ENCODE measurements around the gene TNK1. TPM values are rescaled to one million over a fixed set of nuclear protein-coding genes. Genes with fewer than 3 reads are reported as not detected.

Gene TNK1
- total and polyA plus RNA-seq, 4 donors = 3.7 to 8.2 (median 5.7) TPM

DNA sequence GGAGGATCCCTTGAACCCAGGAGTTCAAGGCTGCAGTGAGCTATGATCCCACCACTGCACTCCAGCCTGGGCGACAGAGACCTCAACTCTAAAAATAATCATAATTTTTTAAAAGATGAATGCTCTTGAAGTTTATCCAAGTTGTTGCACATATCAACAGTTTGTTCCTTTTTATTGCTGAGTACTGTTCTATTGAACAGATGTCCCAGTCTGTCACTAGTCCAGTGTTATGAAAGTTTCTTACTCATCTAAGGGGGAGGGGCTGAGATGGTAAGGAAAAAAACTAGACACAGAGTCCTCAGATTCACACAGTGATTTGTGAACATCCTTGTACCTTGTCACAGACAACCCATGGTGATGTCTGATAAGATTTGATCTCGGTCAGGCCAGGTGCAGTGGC, 40.7 kb upstream of the TNK1 start:
- H3K4me1 ChIP-seq (ENCODE audit: control insufficient read depth in 5 of 5, insufficient read depth in 5 of 5, low read length in 5 of 5) = peaks cover 0 to 3% (median 0%) of the 10 kb centered on the region in 5 donors
- no peak overlapping the region for H3K27ac ChIP-seq (ENCODE audit: low read depth in 1 of 2, low read length in 1 of 2)
- 84 to 88% methylated on average over 2 of the region's 2 CpGs for WGBS, 2 donors
- H3K36me3 ChIP-seq (ENCODE audit: control insufficient read depth in 4 of 4, insufficient read depth in 4 of 4, low read length in 4 of 4) = no peaks in the 10 kb centered on the region
- TF ChIP-seq, protein P1, sequence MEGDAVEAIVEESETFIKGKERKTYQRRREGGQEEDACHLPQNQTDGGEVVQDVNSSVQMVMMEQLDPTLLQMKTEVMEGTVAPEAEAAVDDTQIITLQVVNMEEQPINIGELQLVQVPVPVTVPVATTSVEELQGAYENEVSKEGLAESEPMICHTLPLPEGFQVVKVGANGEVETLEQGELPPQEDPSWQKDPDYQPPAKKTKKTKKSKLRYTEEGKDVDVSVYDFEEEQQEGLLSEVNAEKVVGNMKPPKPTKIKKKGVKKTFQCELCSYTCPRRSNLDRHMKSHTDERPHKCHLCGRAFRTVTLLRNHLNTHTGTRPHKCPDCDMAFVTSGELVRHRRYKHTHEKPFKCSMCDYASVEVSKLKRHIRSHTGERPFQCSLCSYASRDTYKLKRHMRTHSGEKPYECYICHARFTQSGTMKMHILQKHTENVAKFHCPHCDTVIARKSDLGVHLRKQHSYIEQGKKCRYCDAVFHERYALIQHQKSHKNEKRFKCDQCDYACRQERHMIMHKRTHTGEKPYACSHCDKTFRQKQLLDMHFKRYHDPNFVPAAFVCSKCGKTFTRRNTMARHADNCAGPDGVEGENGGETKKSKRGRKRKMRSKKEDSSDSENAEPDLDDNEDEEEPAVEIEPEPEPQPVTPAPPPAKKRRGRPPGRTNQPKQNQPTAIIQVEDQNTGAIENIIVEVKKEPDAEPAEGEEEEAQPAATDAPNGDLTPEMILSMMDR (IDR thresholded peaks at IDR 0.05; ENCODE audit: control extremely low read depth, extremely low read depth) = no peak
- H3K4me3 ChIP-seq = no peak overlapping the region
- no peaks in the 10 kb centered on the region for H3K9me3 ChIP-seq (ENCODE audit: control insufficient read depth in 4 of 4, insufficient read depth in 3 of 4, low read length in 3 of 4)
- H3K9ac ChIP-seq (ENCODE audit: insufficient read depth in 1 of 2, low read length in 2 of 2) = no peak overlapping the region
- peaks cover 0 to 3% (median 0%) of the 10 kb centered on the region in 3 donors for H3K27me3 ChIP-seq (ENCODE audit: control insufficient read depth in 3 of 3, insufficient read depth in 3 of 3, low read length in 2 of 3)
- DNase-seq (no peak), ATAC-seq (ENCODE audit: insufficient read depth, low FRiP score) (peak; percentile 13)

DNA sequence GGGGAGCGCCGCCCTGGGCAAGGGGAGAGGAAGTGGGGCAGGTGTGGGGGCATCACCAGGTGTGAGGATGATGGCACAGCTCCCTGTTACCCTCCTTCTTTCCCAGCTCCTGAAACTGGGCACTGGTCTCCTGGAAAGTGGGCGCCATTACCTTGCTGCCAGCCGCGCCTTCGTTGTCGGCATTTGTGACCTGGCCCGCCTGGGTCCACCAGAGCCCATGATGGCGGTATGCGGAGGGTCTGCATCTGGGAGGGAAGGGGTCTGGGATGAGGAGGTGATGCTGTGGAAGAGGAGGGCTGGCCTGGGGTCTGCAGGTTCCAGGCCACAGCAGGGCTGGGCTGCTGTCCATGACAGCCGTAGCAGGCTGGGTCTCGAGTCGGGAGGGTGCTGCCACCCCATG, 39.0 kb upstream of the TNK1 start:
- Histone ChIP-seq H3K4me3 (no peak overlapping the region), H3K27ac (ENCODE audit: low read depth in 1 of 2, low read length in 1 of 2) (no peak overlapping the region), H3K4me1 (ENCODE audit: control insufficient read depth in 5 of 5, insufficient read depth in 5 of 5, low read length in 5 of 5) (peaks cover 0 to 1% (median 0%) of the 10 kb centered on the region in 5 donors), H3K27me3 (ENCODE audit: control insufficient read depth in 3 of 3, insufficient read depth in 3 of 3, low read length in 2 of 3) (peaks cover 0 to 3% (median 0%) of the 10 kb centered on the region in 3 donors), H3K9me3 (ENCODE audit: control insufficient read depth in 4 of 4, insufficient read depth in 3 of 4, low read length in 3 of 4) (no peaks in the 10 kb centered on the region), H3K9ac (ENCODE audit: insufficient read depth in 1 of 2, low read length in 2 of 2) (no peak overlapping the region), H3K36me3 (ENCODE audit: control insufficient read depth in 4 of 4, insufficient read depth in 4 of 4, low read length in 4 of 4) (no peaks in the 10 kb centered on the region)
- 86 to 94% methylated on average over 13 of the region's 13 CpGs for WGBS, 2 donors
- TF ChIP-seq, protein P1 (IDR thresholded peaks at IDR 0.05; ENCODE audit: control extremely low read depth, extremely low read depth) = no peak
- ATAC-seq (ENCODE audit: insufficient read depth, low FRiP score) = no peak
- no peak for DNase-seq

- no peak for ATAC-seq (ENCODE audit: insufficient read depth, low FRiP score)
- 76 to 86% methylated on average over 15 of the region's 15 CpGs for WGBS, 2 donors
- TF ChIP-seq, protein P1 (IDR thresholded peaks at IDR 0.05; ENCODE audit: control extremely low read depth, extremely low read depth) = no peak
Observed at GRCh38 chr17:7343250-7343649, 37.6 kb upstream of the TNK1 start.

More at GRCh38 chr17:7343250-7343649, 37.6 kb upstream of the TNK1 start:
- Histone ChIP-seq H3K9ac (ENCODE audit: insufficient read depth in 1 of 2, low read length in 2 of 2) (no peak overlapping the region), H3K36me3 (ENCODE audit: control insufficient read depth in 4 of 4, insufficient read depth in 4 of 4, low read length in 4 of 4) (no peaks in the 10 kb centered on the region), H3K27ac (ENCODE audit: low read depth in 1 of 2, low read length in 1 of 2) (no peak overlapping the region), H3K4me1 (ENCODE audit: control insufficient read depth in 5 of 5, insufficient read depth in 5 of 5, low read length in 5 of 5) (no peaks in the 10 kb centered on the region), H3K9me3 (ENCODE audit: control insufficient read depth in 4 of 4, insufficient read depth in 3 of 4, low read length in 3 of 4) (no peaks in the 10 kb centered on the region), H3K27me3 (ENCODE audit: control insufficient read depth in 3 of 3, insufficient read depth in 3 of 3, low read length in 2 of 3) (no peaks in the 10 kb centered on the region), H3K4me3 (no peak overlapping the region)
- no peak for DNase-seq

Measured in lung (tissue), 12 donors.